ENCODE results near the gene SLC38A8.

GRCh38 chr16:84016477-84016876 lies 26.1 kb downstream of the SLC38A8 start:
- TF ChIP-seq, protein P1, sequence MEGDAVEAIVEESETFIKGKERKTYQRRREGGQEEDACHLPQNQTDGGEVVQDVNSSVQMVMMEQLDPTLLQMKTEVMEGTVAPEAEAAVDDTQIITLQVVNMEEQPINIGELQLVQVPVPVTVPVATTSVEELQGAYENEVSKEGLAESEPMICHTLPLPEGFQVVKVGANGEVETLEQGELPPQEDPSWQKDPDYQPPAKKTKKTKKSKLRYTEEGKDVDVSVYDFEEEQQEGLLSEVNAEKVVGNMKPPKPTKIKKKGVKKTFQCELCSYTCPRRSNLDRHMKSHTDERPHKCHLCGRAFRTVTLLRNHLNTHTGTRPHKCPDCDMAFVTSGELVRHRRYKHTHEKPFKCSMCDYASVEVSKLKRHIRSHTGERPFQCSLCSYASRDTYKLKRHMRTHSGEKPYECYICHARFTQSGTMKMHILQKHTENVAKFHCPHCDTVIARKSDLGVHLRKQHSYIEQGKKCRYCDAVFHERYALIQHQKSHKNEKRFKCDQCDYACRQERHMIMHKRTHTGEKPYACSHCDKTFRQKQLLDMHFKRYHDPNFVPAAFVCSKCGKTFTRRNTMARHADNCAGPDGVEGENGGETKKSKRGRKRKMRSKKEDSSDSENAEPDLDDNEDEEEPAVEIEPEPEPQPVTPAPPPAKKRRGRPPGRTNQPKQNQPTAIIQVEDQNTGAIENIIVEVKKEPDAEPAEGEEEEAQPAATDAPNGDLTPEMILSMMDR (IDR thresholded peaks at IDR 0.05): no peak
- TF ChIP-seq POLR2A (IDR thresholded peaks at IDR 0.05): no peak

Measured in Peyer's patch (tissue), 4 donors.